Measurements from ENCODE around the gene WAC. TPM values are rescaled to one million over a fixed set of nuclear protein-coding genes. Genes with fewer than 3 reads are reported as not detected.

WAC gene
- total RNA-seq, 6 donors from 2014 or later = 74.6 to 159 (median 101) TPM

GRCh38 chr10:28631896-28632583 lies 99.1 kb downstream of the WAC start:
- Histone ChIP-seq H3K9me3 (no peaks in the 10 kb centered on the region), H3K36me3 (no peaks in the 10 kb centered on the region), H3K27me3 (no peaks in the 10 kb centered on the region), H3K27ac (no peak overlapping the region), H3K4me3 (no peak overlapping the region), H3K4me1 (peaks cover 0 to 8% (median 3%) of the 10 kb centered on the region in 4 donors)
- WGBS, 2 donors = 82 to 88% methylated on average over 5 of the region's 5 CpGs
- DNase-seq (no peak), ATAC-seq (ENCODE audit: low FRiP score in 2 of 2) (no peak)
- TF ChIP-seq CTCF (IDR thresholded peaks at IDR 0.05) = no peak
- no peak for TF ChIP-seq POLR2A (IDR thresholded peaks at IDR 0.05)
- TF ChIP-seq EP300 (IDR thresholded peaks at IDR 0.05) = no peak
- TF ChIP-seq POLR2AphosphoS5 (IDR thresholded peaks at IDR 0.05) = no peak

DNA sequence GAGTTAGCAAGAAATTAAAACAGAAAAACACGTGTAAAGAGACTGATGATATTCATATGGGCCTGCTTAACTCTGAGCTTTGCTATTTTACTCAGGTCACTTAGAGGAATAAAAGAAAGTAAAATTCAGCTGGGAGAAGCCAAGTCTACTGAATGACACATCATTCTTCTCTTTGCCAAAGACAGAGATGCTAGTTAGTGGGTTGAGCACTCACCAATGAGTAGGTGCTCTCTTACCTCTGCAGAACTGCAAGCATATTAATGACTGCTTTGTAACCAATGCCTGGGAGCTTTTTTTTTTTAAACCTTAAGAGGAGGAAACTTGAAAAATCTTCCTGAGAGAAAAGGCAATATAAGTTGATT lies 99.6 kb downstream of the WAC start:
- no peaks in the 10 kb centered on the region for H3K27me3 ChIP-seq
- no peaks in the 10 kb centered on the region for H3K9me3 ChIP-seq
- no peaks in the 10 kb centered on the region for H3K36me3 ChIP-seq
- no peak for DNase-seq
- TF ChIP-seq POLR2AphosphoS5 (IDR thresholded peaks at IDR 0.05) = no peak
- no peak for TF ChIP-seq POLR2A (IDR thresholded peaks at IDR 0.05)
- TF ChIP-seq CTCF (IDR thresholded peaks at IDR 0.05) = no peak
- no peak for TF ChIP-seq EP300 (IDR thresholded peaks at IDR 0.05)
- no peak overlapping the region for H3K4me3 ChIP-seq
- no peak overlapping the region for H3K27ac ChIP-seq
- 82 to 85% methylated on average over 1 of the region's 1 CpG for WGBS, 2 donors
- peaks cover 0 to 8% (median 3%) of the 10 kb centered on the region in 4 donors for H3K4me1 ChIP-seq
- no peak for ATAC-seq (ENCODE audit: low FRiP score in 2 of 2)

DNA sequence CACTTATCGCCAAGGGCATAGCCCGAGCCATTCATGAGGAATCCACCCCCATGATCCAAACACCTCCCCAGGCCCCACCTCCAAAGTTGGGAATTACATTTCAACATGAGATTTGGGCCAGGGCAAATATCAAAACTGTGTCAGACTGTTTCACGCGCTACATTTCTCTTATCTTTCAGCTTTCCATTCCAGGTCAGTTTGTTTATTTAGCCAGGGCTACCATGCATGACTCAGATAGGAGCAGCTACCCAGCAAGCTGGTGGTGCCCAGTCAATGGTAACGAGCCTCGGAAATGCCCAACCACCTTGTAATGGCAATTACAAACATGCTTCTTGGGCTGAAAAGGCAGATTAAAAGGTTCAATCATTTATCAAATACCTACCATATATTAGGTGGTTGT lies 100.8 kb downstream of the WAC start:
- Histone ChIP-seq H3K4me1 (no peaks in the 10 kb centered on the region), H3K27me3 (no peaks in the 10 kb centered on the region), H3K9me3 (peaks cover 0 to 2% (median 0%) of the 10 kb centered on the region in 4 donors), H3K36me3 (no peaks in the 10 kb centered on the region), H3K27ac (no peak overlapping the region), H3K4me3 (no peak overlapping the region)
- 80 to 84% methylated on average over 6 of the region's 6 CpGs for WGBS, 2 donors
- DNase-seq (no peak), ATAC-seq (ENCODE audit: low FRiP score in 2 of 2) (no peak)
- TF ChIP-seq POLR2AphosphoS5 (IDR thresholded peaks at IDR 0.05) = no peak
- TF ChIP-seq POLR2A (IDR thresholded peaks at IDR 0.05) = no peak
- TF ChIP-seq CTCF (IDR thresholded peaks at IDR 0.05) = no peak
- TF ChIP-seq EP300 (IDR thresholded peaks at IDR 0.05) = no peak

DNA sequence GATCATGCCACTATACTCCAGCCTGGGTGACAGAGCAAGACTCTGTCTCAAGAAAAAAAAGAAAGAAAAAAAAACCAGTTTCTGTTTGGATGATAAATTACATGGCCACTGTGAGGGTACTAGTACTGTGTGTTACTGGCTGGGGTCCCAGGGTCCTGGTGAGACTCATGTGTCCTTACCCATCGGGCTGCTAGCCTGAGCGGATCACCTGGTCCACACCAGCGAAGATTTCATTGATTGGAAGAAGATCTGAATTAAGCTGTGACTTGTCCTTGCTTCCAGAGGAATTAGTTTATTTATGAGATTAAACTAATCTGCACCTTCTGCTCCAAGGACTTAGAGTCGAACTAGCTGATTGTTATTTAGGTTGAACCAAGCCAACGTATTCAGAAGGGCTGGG lies 104.4 kb downstream of the WAC start:
- ATAC-seq (ENCODE audit: low FRiP score in 2 of 2) = no peak
- no peak for DNase-seq
- Histone ChIP-seq H3K36me3 (no peaks in the 10 kb centered on the region), H3K27me3 (no peaks in the 10 kb centered on the region), H3K9me3 (peaks cover 0 to 2% (median 0%) of the 10 kb centered on the region in 4 donors), H3K4me3 (no peak overlapping the region), H3K4me1 (no peaks in the 10 kb centered on the region), H3K27ac (no peak overlapping the region)
- TF ChIP-seq POLR2AphosphoS5 (IDR thresholded peaks at IDR 0.05) (no peak), CTCF (IDR thresholded peaks at IDR 0.05) (no peak), POLR2A (IDR thresholded peaks at IDR 0.05) (no peak), EP300 (IDR thresholded peaks at IDR 0.05) (no peak)
- 80 to 86% methylated on average over 5 of the region's 5 CpGs for WGBS, 2 donors

GRCh38 chr10:28638392-28638791 lies 105.5 kb downstream of the WAC start:
- H3K4me1 ChIP-seq = no peaks in the 10 kb centered on the region
- no peak for ATAC-seq (ENCODE audit: low FRiP score in 2 of 2)
- no peak overlapping the region for H3K27ac ChIP-seq
- no peaks in the 10 kb centered on the region for H3K36me3 ChIP-seq
- DNase-seq = no peak
- TF ChIP-seq POLR2A (IDR thresholded peaks at IDR 0.05) = no peak
- no peak for TF ChIP-seq CTCF (IDR thresholded peaks at IDR 0.05)
- no peak for TF ChIP-seq POLR2AphosphoS5 (IDR thresholded peaks at IDR 0.05)
- no peak for TF ChIP-seq EP300 (IDR thresholded peaks at IDR 0.05)
- peaks cover 0 to 2% (median 0%) of the 10 kb centered on the region in 4 donors for H3K9me3 ChIP-seq
- H3K4me3 ChIP-seq = no peak overlapping the region
- no peaks in the 10 kb centered on the region for H3K27me3 ChIP-seq
